Measurements from ENCODE around the gene ICOS. TPM values are rescaled to one million over a fixed set of nuclear protein-coding genes. Genes with fewer than 3 reads are reported as not detected.

ICOS gene
- polyA plus RNA-seq, 6 donors from 2014 or later, result 0.18 to 0.32 TPM; not detected in 4

DNA sequence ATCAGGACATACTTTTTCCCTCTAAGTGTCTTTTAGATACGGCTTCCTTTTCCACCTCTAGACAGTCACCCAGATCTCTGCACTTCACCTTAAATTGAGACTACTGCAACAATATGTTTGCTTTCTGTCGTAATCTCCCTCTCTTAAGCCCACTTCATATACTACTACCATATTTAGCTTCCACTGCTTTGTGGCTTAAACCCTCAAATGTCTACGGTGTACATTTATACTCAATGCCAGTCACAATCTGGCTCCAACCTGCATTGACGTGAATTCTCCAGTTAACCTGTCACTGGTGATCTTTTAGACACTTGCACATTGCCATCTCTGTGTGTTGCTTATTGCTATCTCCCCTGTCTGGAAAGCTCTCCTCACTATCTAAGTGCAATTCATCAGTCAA lies 56.4 kb downstream of the ICOS start:
- peaks cover 0 to 2% (median 0%) of the 10 kb centered on the region in 3 donors for H3K27me3 Mint-ChIP-seq
- no peak overlapping the region for H3K4me3 Mint-ChIP-seq
- H3K36me3 Mint-ChIP-seq, result no peaks in the 10 kb centered on the region
- no peaks in the 10 kb centered on the region for H3K4me1 Mint-ChIP-seq
- no peak for ATAC-seq (ENCODE audit: low read depth in 2 of 2)
- H3K27ac Mint-ChIP-seq, result no peak overlapping the region
- DNase-seq, result no peak
- no peaks in the 10 kb centered on the region for H3K9me3 Mint-ChIP-seq

DNA sequence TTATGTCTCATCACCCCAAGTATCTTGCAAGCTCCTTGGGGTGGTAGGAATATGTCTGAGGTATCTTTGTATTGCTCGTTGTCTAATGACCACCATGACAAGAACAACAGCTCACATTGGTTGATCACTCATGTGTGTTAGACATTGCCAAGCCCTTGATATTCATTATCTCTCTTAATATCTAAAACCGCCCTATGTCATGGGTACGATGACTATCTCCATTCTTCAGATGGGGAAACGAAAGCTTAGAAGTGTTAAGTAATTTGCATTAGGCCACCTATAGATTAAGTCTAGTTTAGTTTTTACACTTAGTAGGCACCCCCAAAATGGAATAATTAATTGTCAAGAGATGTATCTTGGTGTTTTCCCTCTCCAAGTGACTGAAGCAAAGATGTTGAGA lies 57.0 kb downstream of the ICOS start:
- Mint-ChIP-seq H3K27ac (no peak overlapping the region), H3K27me3 (peaks cover 0 to 7% (median 0%) of the 10 kb centered on the region in 3 donors), H3K36me3 (no peaks in the 10 kb centered on the region), H3K4me3 (no peak overlapping the region), H3K4me1 (no peaks in the 10 kb centered on the region), H3K9me3 (no peaks in the 10 kb centered on the region)
- ATAC-seq (ENCODE audit: low read depth in 2 of 2) (no peak), DNase-seq (no peak)

DNA sequence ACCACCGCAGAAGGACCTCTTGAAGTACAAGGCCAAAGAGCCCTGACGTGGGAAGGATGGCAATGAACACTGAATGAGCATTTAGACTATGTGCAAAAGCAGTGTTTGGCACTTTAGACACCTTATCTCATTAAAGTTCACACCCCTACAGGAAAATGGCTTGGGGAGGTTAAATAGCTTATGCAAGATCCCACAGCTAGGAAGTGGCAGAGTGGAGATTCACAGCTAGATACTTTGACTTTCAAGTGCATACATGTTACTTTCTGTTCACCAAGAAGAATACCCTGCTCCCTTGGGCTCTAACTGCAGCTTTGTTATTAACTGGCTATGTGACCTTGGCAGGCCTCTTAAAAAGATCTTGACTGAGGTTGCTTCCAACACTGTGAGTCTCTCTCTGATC lies 58.2 kb downstream of the ICOS start:
- H3K27me3 Mint-ChIP-seq, result peaks cover 0 to 17% (median 6%) of the 10 kb centered on the region in 3 donors
- H3K4me3 Mint-ChIP-seq, result no peak overlapping the region
- ATAC-seq (ENCODE audit: low read depth in 2 of 2) (no peak), DNase-seq (no peak)
- H3K4me1 Mint-ChIP-seq, result no peaks in the 10 kb centered on the region
- no peak overlapping the region for H3K27ac Mint-ChIP-seq
- H3K36me3 Mint-ChIP-seq, result no peaks in the 10 kb centered on the region
- H3K9me3 Mint-ChIP-seq, result no peaks in the 10 kb centered on the region

DNA sequence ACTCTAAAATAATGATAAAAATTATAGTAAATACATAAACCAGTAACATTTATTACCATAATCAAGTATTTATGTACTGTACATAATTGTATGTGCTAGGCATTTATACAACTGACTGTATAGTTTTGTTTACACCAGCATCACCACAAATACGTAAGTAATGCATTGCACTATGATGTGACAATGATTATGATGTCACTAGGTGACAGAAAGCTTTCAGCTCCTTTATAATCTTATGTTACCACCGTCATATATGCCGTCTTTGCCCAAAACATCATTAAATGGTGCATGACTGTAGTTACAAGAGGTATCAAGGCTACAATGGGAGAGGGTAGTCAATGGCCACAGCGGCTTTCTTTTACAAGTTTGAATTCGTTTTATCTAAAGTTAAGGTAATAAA lies 60.1 kb downstream of the ICOS start:
- peaks cover 3 to 17% (median 12%) of the 10 kb centered on the region in 3 donors for H3K27me3 Mint-ChIP-seq
- H3K4me1 Mint-ChIP-seq, result no peaks in the 10 kb centered on the region
- no peak for ATAC-seq (ENCODE audit: low read depth in 2 of 2)
- H3K4me3 Mint-ChIP-seq, result no peak overlapping the region
- no peak for DNase-seq
- no peak overlapping the region for H3K27ac Mint-ChIP-seq
- H3K36me3 Mint-ChIP-seq, result no peaks in the 10 kb centered on the region
- peaks cover 0 to 3% (median 0%) of the 10 kb centered on the region in 7 donors for H3K9me3 Mint-ChIP-seq

GRCh38 chr2:203997481-203997880 lies 60.9 kb downstream of the ICOS start:
- Mint-ChIP-seq H3K9me3 (peaks cover 0 to 3% (median 0%) of the 10 kb centered on the region in 7 donors), H3K27me3 (peaks cover 8 to 19% (median 12%) of the 10 kb centered on the region in 3 donors), H3K4me1 (no peaks in the 10 kb centered on the region), H3K36me3 (no peaks in the 10 kb centered on the region), H3K27ac (no peak overlapping the region), H3K4me3 (no peak overlapping the region)
- ATAC-seq (ENCODE audit: low read depth in 2 of 2), result no peak
- DNase-seq, result no peak

- no peak for DNase-seq
- peaks cover 0 to 4% (median 0%) of the 10 kb centered on the region in 7 donors for H3K9me3 Mint-ChIP-seq
- ATAC-seq (ENCODE audit: low read depth in 2 of 2), result no peak
- peaks cover 9 to 25% (median 12%) of the 10 kb centered on the region in 3 donors for H3K27me3 Mint-ChIP-seq
- H3K4me1 Mint-ChIP-seq, result no peaks in the 10 kb centered on the region
- no peak overlapping the region for H3K27ac Mint-ChIP-seq
- no peaks in the 10 kb centered on the region for H3K36me3 Mint-ChIP-seq
- no peak overlapping the region for H3K4me3 Mint-ChIP-seq
These were observed 61.6 kb downstream of the ICOS start for GRCh38 chr2:203997980-203998809.

DNA sequence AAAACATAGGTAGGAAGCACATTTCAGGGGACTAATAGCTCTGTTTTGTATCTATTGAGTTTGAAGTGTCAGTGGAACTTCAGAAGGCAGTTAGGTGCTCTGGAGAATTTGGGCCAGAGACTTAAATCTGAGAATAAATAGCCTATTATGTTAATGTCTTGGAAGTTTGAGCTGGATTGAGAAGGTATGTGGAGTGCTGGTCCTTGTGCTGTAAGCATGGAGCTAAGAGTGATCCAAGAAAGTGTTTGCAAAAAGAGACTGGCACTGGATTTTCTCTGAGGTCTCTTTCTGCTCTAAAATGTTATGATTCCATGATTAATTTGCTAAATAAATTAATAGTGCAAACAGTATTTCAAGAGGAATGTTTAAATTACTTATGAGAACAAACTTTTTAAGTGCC lies 63.3 kb downstream of the ICOS start:
- Mint-ChIP-seq H3K4me3 (no peak overlapping the region), H3K27ac (no peak overlapping the region)
- no peak for DNase-seq

DNA sequence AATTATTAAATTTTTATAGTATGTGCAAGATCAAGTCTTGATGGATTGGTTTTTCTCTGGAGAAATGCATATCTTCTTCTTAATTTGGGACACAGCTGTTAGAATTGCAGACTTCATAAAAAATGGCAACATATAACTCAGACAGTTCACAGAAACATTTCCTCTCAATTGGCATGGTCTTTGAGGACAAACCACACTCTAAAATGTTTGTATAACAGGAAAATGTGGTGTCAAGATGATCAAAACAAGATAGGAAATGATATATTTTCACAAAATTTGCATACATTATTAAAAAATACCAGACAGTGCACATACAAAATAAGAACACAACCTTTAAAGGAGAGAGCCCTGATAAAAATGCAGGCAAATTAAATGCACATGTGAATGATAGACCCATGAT lies 63.9 kb downstream of the ICOS start:
- Mint-ChIP-seq H3K9me3 (peaks cover 0 to 6% (median 0%) of the 10 kb centered on the region in 7 donors), H3K27ac (no peak overlapping the region), H3K27me3 (peaks cover 9 to 27% (median 12%) of the 10 kb centered on the region in 3 donors), H3K4me1 (no peaks in the 10 kb centered on the region), H3K4me3 (no peak overlapping the region), H3K36me3 (no peaks in the 10 kb centered on the region)
- ATAC-seq (ENCODE audit: low read depth in 2 of 2) (no peak), DNase-seq (no peak)

More for the DNA sequence above, 63.3 kb downstream of the ICOS start:
- Mint-ChIP-seq H3K4me1 (no peaks in the 10 kb centered on the region), H3K36me3 (no peaks in the 10 kb centered on the region), H3K9me3 (peaks cover 0 to 6% (median 0%) of the 10 kb centered on the region in 7 donors), H3K27me3 (peaks cover 9 to 27% (median 12%) of the 10 kb centered on the region in 3 donors)
- ATAC-seq (ENCODE audit: low read depth in 2 of 2), result no peak

DNA sequence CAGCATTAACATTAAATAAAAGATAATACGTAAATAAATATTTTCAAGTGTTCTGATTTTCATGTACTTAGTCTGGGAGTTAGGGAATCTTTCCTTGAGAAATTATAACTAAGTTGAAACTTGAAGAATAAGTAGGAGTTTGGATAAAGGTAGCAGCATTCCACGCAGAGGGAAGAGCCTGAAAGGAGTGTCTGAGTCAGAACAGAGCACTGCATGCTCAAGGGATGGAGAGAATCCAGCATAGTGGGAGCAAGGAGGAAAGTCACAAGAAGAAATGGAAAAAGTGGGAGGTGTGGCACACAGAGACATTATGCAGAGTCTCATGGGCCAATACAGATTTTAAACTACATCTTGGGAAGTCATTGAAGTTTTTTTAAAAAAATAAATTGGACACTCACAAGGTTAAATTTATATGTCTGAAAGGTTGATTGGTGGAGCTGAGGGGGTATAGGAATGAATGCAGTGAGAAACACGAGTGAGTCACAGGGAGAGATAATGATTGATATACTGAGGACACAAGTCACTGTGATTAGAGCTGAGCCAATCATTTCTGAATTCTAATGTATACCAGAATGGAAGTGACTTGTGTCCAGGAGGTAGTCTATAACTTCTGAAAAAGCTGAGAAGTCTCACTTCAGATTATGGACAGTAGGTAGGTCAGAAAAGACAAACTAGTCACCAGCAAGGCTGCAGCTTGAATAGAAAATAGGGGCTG lies 66.9 kb downstream of the ICOS start:
- H3K9me3 Mint-ChIP-seq, result peaks cover 0 to 9% (median 1%) of the 10 kb centered on the region in 7 donors
- peaks cover 9 to 30% (median 12%) of the 10 kb centered on the region in 3 donors for H3K27me3 Mint-ChIP-seq
- H3K36me3 Mint-ChIP-seq, result no peaks in the 10 kb centered on the region
- H3K4me1 Mint-ChIP-seq, result no peaks in the 10 kb centered on the region
- peak overlapping the region in 1 of 6 donors; percentile 34 for H3K27ac Mint-ChIP-seq
- no peak for ATAC-seq (ENCODE audit: low read depth in 2 of 2)
- H3K4me3 Mint-ChIP-seq, result no peak overlapping the region
- no peak for DNase-seq

- no peaks in the 10 kb centered on the region for H3K4me1 Mint-ChIP-seq
- no peaks in the 10 kb centered on the region for H3K36me3 Mint-ChIP-seq
- H3K27me3 Mint-ChIP-seq, result peaks cover 7 to 23% (median 13%) of the 10 kb centered on the region in 3 donors
- peaks cover 0 to 9% (median 1%) of the 10 kb centered on the region in 7 donors for H3K9me3 Mint-ChIP-seq
- no peak overlapping the region for H3K27ac Mint-ChIP-seq
- no peak for DNase-seq
- no peak overlapping the region for H3K4me3 Mint-ChIP-seq
- ATAC-seq (ENCODE audit: low read depth in 2 of 2), result no peak
These were observed 68.3 kb downstream of the ICOS start for GRCh38 chr2:204004912-204005311.

- no peak overlapping the region for H3K4me3 Mint-ChIP-seq
- H3K9me3 Mint-ChIP-seq, result peaks cover 0 to 8% (median 1%) of the 10 kb centered on the region in 7 donors
- no peaks in the 10 kb centered on the region for H3K36me3 Mint-ChIP-seq
- DNase-seq, result no peak
- no peaks in the 10 kb centered on the region for H3K4me1 Mint-ChIP-seq
- H3K27me3 Mint-ChIP-seq, result peaks cover 10 to 29% (median 12%) of the 10 kb centered on the region in 3 donors
- H3K27ac Mint-ChIP-seq, result no peak overlapping the region
- no peak for ATAC-seq (ENCODE audit: low read depth in 2 of 2)
These were observed 69.6 kb downstream of the ICOS start for GRCh38 chr2:204005940-204006721.

DNA sequence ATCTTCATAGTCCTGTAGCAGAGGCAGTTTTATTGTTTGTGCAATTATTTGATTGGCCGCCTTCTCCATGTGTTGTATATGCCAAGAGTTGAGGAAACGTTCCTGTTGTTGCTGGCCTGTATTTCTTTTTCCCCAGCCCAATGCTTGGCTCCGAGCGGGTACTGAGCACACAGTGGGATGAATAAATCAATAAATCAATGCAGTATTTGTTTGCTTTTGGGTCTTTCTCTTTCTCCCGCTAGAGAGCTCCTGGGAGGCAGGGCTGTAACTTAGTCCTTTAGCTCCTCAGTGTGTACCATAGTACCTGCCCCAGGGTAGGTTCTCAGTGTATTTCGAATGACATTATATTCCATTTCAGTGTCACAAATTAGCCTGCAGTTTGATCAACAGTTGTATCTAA lies 71.8 kb downstream of the ICOS start:
- H3K27ac Mint-ChIP-seq, result no peak overlapping the region
- peaks cover 4 to 30% (median 6%) of the 10 kb centered on the region in 3 donors for H3K27me3 Mint-ChIP-seq
- no peaks in the 10 kb centered on the region for H3K4me1 Mint-ChIP-seq
- H3K9me3 Mint-ChIP-seq, result peaks cover 0 to 4% (median 0%) of the 10 kb centered on the region in 7 donors
- ATAC-seq (ENCODE audit: low read depth in 2 of 2) (no peak), DNase-seq (no peak)
- no peak overlapping the region for H3K4me3 Mint-ChIP-seq
- H3K36me3 Mint-ChIP-seq, result no peaks in the 10 kb centered on the region
